ENCODE results near the gene SPTSSB.

GRCh38 chr3:161393803-161394202 is 22.5 kb upstream of the SPTSSB start:
- TF ChIP-seq POLR2A (IDR thresholded peaks at IDR 0.05) (no peak), CTCF (IDR thresholded peaks at IDR 0.05) (no peak)

All from lower leg skin (tissue), 3 donors.